Endothelial cell of umbilical vein (primary cell): ENCODE results near the gene ZNF143. TPM values are rescaled to one million over a fixed set of nuclear protein-coding genes. Genes with fewer than 3 reads are reported as not detected.

Experiments used
- BruUV-seq: library from RNA; stranded (reverse); fragments of 400-500 nt; replicated peaks from 2 replicates; lab custom pipeline; 2021; lab: Mats Ljungman, UMichigan
- CTCF ChIA-PET: fragments of 300-600, 350-600 bp; sonication (Branson Sonifier 250); formaldehyde crosslinking; loops from one replicate; lab custom pipeline; 2021; ENCODE audit warnings: antibody characterized with exemption, inconsistent platforms; lab: Charles Lee
- POLR2A ChIA-PET: fragments of 300-600, 350-600 bp; sonication (Branson Sonifier 250); formaldehyde crosslinking; loops from one replicate; lab custom pipeline; 2021; ENCODE audit warnings: antibody characterized with exemption, inconsistent platforms; lab: Charles Lee
- DNase-seq: peaks from one replicate; pipeline ENCODE4 v3.0.0-alpha.2; 2011; ENCODE audit warnings: low read depth, low spot score
- FAIRE-seq: peaks from 2 replicates; lab custom pipeline; 2011; peaks lifted over from hg19 to GRCh38; lab: Jason Lieb, UNC
- H2AFZ ChIP-seq: 2 replicates; pipeline ENCODE4 v1.6.0; 2012; ENCODE audit warnings: low read depth, low read length, control low read depth, inconsistent platforms
- H3K27ac ChIP-seq: 2 replicates; pipeline ENCODE4 v1.5.1; 2011; ENCODE audit warnings: low read depth, mild to moderate bottlenecking, control low read depth, low read length, moderate library complexity; ENCODE audit not compliant: insufficient read depth
- H3K27me3 ChIP-seq, 2 experiments: 2 replicates each; pipeline versions ENCODE4 v1.6.0 to v1.6.1; 2011; ENCODE audit warnings: low read length in 2 of 2, mixed read lengths in 1 of 2; ENCODE audit not compliant: control insufficient read depth in 2 of 2, insufficient read depth in 2 of 2
- H3K36me3 ChIP-seq, 2 experiments: 2 replicates in 1 of 2; 3 replicates in 1 of 2; pipeline ENCODE4 v1.5.1; 2011; ENCODE audit warnings: low read length in 2 of 2, mild to moderate bottlenecking in 1 of 2, moderate library complexity in 1 of 2; ENCODE audit not compliant: control insufficient read depth in 2 of 2, insufficient read depth in 2 of 2; ENCODE audit errors: extremely low read depth in 1 of 2
- H3K4me1 ChIP-seq: 3 replicates; pipeline ENCODE4 v1.5.1; 2011; ENCODE audit warnings: mild to moderate bottlenecking, low read length; ENCODE audit not compliant: control insufficient read depth, insufficient read depth; ENCODE audit errors: extremely low read depth
- H3K4me2 ChIP-seq: 2 replicates; pipeline ENCODE4 v1.6.1; 2011; ENCODE audit warnings: low read length, control low read depth, mixed read lengths; ENCODE audit not compliant: insufficient read depth
- H3K4me3 ChIP-seq, 3 experiments: fragments of 200-600 bp in 1 of 3; sonication (generic), shearing (Covaris generic) in 1 of 3; replicated peaks in 1 of 3; 2 replicates each; pipeline ENCODE4 v1.5.1; 2011 to 2016; ENCODE audit warnings: control low read depth in 3 of 3, low read length in 3 of 3, mild to moderate bottlenecking in 2 of 3, inconsistent platforms in 1 of 3, low read depth in 1 of 3, moderate library complexity in 1 of 3; ENCODE audit not compliant: insufficient read depth in 1 of 3
- H3K79me2 ChIP-seq: 2 replicates; pipeline ENCODE4 v1.6.0; 2012; ENCODE audit warnings: low read length, inconsistent platforms; ENCODE audit not compliant: control insufficient read depth, insufficient read depth
- H3K9ac ChIP-seq: replicated peaks from 2 replicates; pipeline ENCODE3; 2011; ENCODE audit warnings: low read length, control low read depth; ENCODE audit not compliant: insufficient read depth; ENCODE audit errors: extremely low read depth
- H3K9me1 ChIP-seq: replicated peaks from 3 replicates; pipeline ENCODE4 v1.6.0; 2011; ENCODE audit warnings: mild to moderate bottlenecking, low read length; ENCODE audit not compliant: control insufficient read depth, insufficient read depth; ENCODE audit errors: extremely low read depth
- H3K9me3 ChIP-seq: replicated peaks from 2 replicates; pipeline ENCODE4 v1.5.1; 2012; ENCODE audit warnings: low read length, inconsistent platforms; ENCODE audit not compliant: control insufficient read depth, insufficient read depth
- H4K20me1 ChIP-seq: replicated peaks from 2 replicates; pipeline ENCODE3; 2011; ENCODE audit warnings: mild to moderate bottlenecking, low read length; ENCODE audit not compliant: control insufficient read depth, insufficient read depth; ENCODE audit errors: extremely low read depth
- CTCF ChIP-seq, 2 donors: IDR thresholded peaks; 1 replicate in 1 of 2; 2 replicates in 1 of 2; pipeline ENCODE4 v1.5.1; 2011; ENCODE audit warnings: low read length in 2 of 2, mild to moderate bottlenecking in 2 of 2, moderate library complexity in 2 of 2, control low read depth in 1 of 2, inconsistent platforms in 1 of 2, low read depth in 1 of 2; ENCODE audit not compliant: insufficient read depth in 1 of 2; ENCODE audit errors: extremely low read depth in 1 of 2
- EZH2 ChIP-seq: IDR thresholded peaks from 2 replicates; pipeline ENCODE4 v1.6.1; 2012; ENCODE audit warnings: borderline replicate concordance, low read depth, mild to moderate bottlenecking, moderate library complexity, low read length, inconsistent platforms; ENCODE audit not compliant: severe bottlenecking
- FOS ChIP-seq: IDR thresholded peaks from 2 replicates; pipeline ENCODE4 v1.6.1; 2011; ENCODE audit warnings: mild to moderate bottlenecking, low read length, moderate library complexity, borderline replicate concordance; ENCODE audit not compliant: insufficient read depth
- GATA2 ChIP-seq: IDR thresholded peaks from 2 replicates; pipeline ENCODE4 v1.7.0; 2011; ENCODE audit warnings: low read depth, mild to moderate bottlenecking, moderate library complexity, mixed read lengths, low read length; ENCODE audit not compliant: insufficient read length, insufficient read depth
- JUN ChIP-seq: IDR thresholded peaks from 2 replicates; pipeline ENCODE4 v1.6.1; 2011; ENCODE audit warnings: borderline replicate concordance, low read depth; ENCODE audit not compliant: insufficient read length, insufficient read depth
- MAX ChIP-seq: IDR thresholded peaks from 2 replicates; pipeline ENCODE4 v1.6.1; 2011; ENCODE audit not compliant: insufficient read depth, insufficient read length
- MYC ChIP-seq: IDR thresholded peaks from one replicate; pipeline ENCODE4 v1.6.1; 2011; ENCODE audit warnings: mild to moderate bottlenecking, low read depth, low read length
- POLR2A ChIP-seq: IDR thresholded peaks from 2 replicates; pipeline ENCODE4 v1.6.1; 2012; ENCODE audit warnings: low read depth, mild to moderate bottlenecking, control low read depth, low read length
- POLR2AphosphoS5 ChIP-seq: IDR thresholded peaks from 2 replicates; pipeline ENCODE4 v1.6.1; 2012; ENCODE audit warnings: low read depth, mild to moderate bottlenecking, control low read depth, low read length, moderate library complexity; ENCODE audit not compliant: insufficient read depth
- dilution Hi-C: fragments of 300-500 bp; cut with MboI; formaldehyde crosslinking; loops from one replicate; pipeline ENCODE4 v1.15.0; 2019; ENCODE audit warnings: low sequenced_read_pairs; ENCODE audit not compliant: extremely low pct_ligation_motif_present
- intact Hi-C: fragments of 100-400 bp; cut with micrococcal nuclease; formaldehyde crosslinking; loops from one replicate; pipeline ENCODE4 v1.10.0; 2022
- polyA plus RNA-seq, 4 experiments: library from polyadenylated mRNA; depleted of rRNA in 3 of 4; stranded (reverse) in 3 of 4; unstranded in 1 of 4; fragments of >200 nt; gene quantifications; 2 replicates each; pipeline versions ENCODE4 v1.2.1 to v1.2.3, GENCODE V29; 2011 to 2012; ENCODE audit warnings: missing spikeins in 1 of 4
- total RNA-seq: library from RNA; stranded (reverse); gene quantifications from 2 replicates; pipeline ENCODE4 v1.2.3, GENCODE V29; 2021

Gene ZNF143
- total and polyA plus RNA-seq, 2 donors (not counting 3 experiments of a cell fraction or from before 2014, with no cell fraction given): 19.0 to 29.8 TPM

GRCh38 chr11:9529334-9529650 is 68.5 kb downstream of the ZNF143 start:
- Histone ChIP-seq H3K4me2 (no peak overlapping the region), H3K4me3 (no peak overlapping the region), H2AFZ (no peak overlapping the region), H3K79me2 (no peaks in the 10 kb centered on the region), H3K9me3 (no peaks in the 10 kb centered on the region), H4K20me1 (no peaks in the 10 kb centered on the region), H3K36me3 (no peaks in the 10 kb centered on the region), H3K9ac (no peak overlapping the region), H3K4me1 (peaks cover 27% of the 10 kb centered on the region), H3K27me3 (no peaks in the 10 kb centered on the region), H3K27ac (no peak overlapping the region), H3K9me1 (no peaks in the 10 kb centered on the region)
- FAIRE-seq: no peak
- ChIA-PET CTCF (interaction anchor here (1.2 kb wide), 1 partner anchor 23 kb away, joined by 3 read pairs; no protein-coding TSS in a partner anchor), POLR2A (interaction anchor here (1.4 kb wide), 1 partner anchor 23 kb away, joined by 4 read pairs; no protein-coding TSS in a partner anchor)
- no TSS peak for BruUV-seq
- TF ChIP-seq GATA2 (no peak), EZH2 (no peak), JUN (no peak), FOS (no peak)
- intact Hi-C loops (loop anchor here (5.0 to 10.0 kb wide), 2 partner anchors 228 to 796 kb away; no protein-coding TSS in a partner anchor), dilution Hi-C loops (no loop called here)
- no peak for DNase-seq

- DNase-seq (no peak), FAIRE-seq (no peak)
- no peaks in the 10 kb centered on the region for H3K79me2 ChIP-seq
- ChIA-PET CTCF (interaction anchor here (1.2 kb wide), 1 partner anchor 24 kb away, joined by 3 read pairs; no protein-coding TSS in a partner anchor), POLR2A (no interaction called here)
- no peaks in the 10 kb centered on the region for H3K9me1 ChIP-seq
- no peak overlapping the region for H3K4me3 ChIP-seq
- no peak overlapping the region for H3K9ac ChIP-seq
- no peak overlapping the region for H3K4me2 ChIP-seq
- no peaks in the 10 kb centered on the region for H3K9me3 ChIP-seq
- H2AFZ ChIP-seq: no peak overlapping the region
- no peak overlapping the region for H3K27ac ChIP-seq
- TF ChIP-seq MAX: no peak
- TF ChIP-seq GATA2: no peak
- no peak for TF ChIP-seq MYC
- no peak for TF ChIP-seq CTCF (IDR thresholded peaks at IDR 0.05; ENCODE audit: extremely low read depth in 1 of 2, insufficient read depth in 1 of 2, low read depth in 1 of 2, low read length in 2 of 2)
- no peak for TF ChIP-seq EZH2
- TF ChIP-seq POLR2A: no peak
- no peak for TF ChIP-seq POLR2AphosphoS5
- no peak for TF ChIP-seq FOS
- TF ChIP-seq JUN: no peak
- BruUV-seq: no TSS peak
- no peaks in the 10 kb centered on the region for H3K36me3 ChIP-seq
- no peaks in the 10 kb centered on the region for H4K20me1 ChIP-seq
- intact Hi-C loops (no loop called here), dilution Hi-C loops (no loop called here)
- no peaks in the 10 kb centered on the region for H3K27me3 ChIP-seq
- peaks cover 27% of the 10 kb centered on the region for H3K4me1 ChIP-seq
Observed at GRCh38 chr11:9530020-9530621, 69.3 kb downstream of the ZNF143 start.
